B cell (primary cell): ENCODE measurements around the gene ZACN. TPM values are rescaled to one million over a fixed set of nuclear protein-coding genes. Genes with fewer than 3 reads are reported as not detected.

ENCODE experiments used
- ATAC-seq: fragments of 200-7000 bp; cut with Tn5 transposase; one replicate; pipeline ENCODE4 v1.10.0; 2021; ENCODE audit warnings: low read depth, mild to moderate bottlenecking, moderate number of reproducible peaks, moderate library complexity
- CTCF ChIA-PET: fragments of 350-600 bp; sonication (Branson Sonifier 250); formaldehyde crosslinking; loops from one replicate; lab custom pipeline; 2021; ENCODE audit warnings: antibody characterized with exemption, inconsistent platforms; lab: Charles Lee
- POLR2A ChIA-PET: fragments of 350-600 bp; sonication (Branson Sonifier 250); formaldehyde crosslinking; loops from one replicate; lab custom pipeline; 2021; ENCODE audit warnings: antibody characterized with exemption; lab: Charles Lee
- DNase-seq: peaks from one replicate; pipeline ENCODE4 v3.0.0; 2013
- H2AFZ ChIP-seq: 2 replicates; pipeline ENCODE4 v1.6.1; 2012; ENCODE audit warnings: mild to moderate bottlenecking, low read depth, low read length; ENCODE audit not compliant: insufficient read depth, poor library complexity, severe bottlenecking
- H3K27ac ChIP-seq, 2 donors: 1 replicate in 1 of 2; 2 replicates in 1 of 2; pipeline ENCODE4 v1.5.1; 2012 to 2013; ENCODE audit warnings: low read length in 2 of 2, mild to moderate bottlenecking in 2 of 2, moderate library complexity in 1 of 2
- H3K27me3 ChIP-seq, 4 experiments: fragments of 200-600 bp in 1 of 4; sonication (generic) in 1 of 4; replicated peaks in 1 of 4; 1 replicate in 2 of 4; 2 replicates in 2 of 4; pipeline versions ENCODE4 v1.6.1 to v1.7.0; 2013 to 2016; ENCODE audit warnings: low read length in 3 of 4, mild to moderate bottlenecking in 2 of 4, mixed read lengths in 1 of 4, moderate library complexity in 1 of 4; ENCODE audit not compliant: insufficient read depth in 4 of 4, control insufficient read depth in 3 of 4; ENCODE audit errors: control extremely low read depth in 1 of 4
- H3K36me3 ChIP-seq, 2 experiments: replicated peaks in 1 of 2; 1 replicate in 1 of 2; 2 replicates in 1 of 2; pipeline versions ENCODE4 v1.6.1 to v1.7.1; 2013; ENCODE audit warnings: low read length in 1 of 2; ENCODE audit not compliant: insufficient read depth in 2 of 2, control insufficient read depth in 1 of 2; ENCODE audit errors: control extremely low read depth in 1 of 2, extremely low read depth in 1 of 2
- H3K4me1 ChIP-seq, 2 donors: fragments of 200-600 bp in 1 of 2; sonication (generic) in 1 of 2; 1 replicate in 1 of 2; 2 replicates in 1 of 2; pipeline versions ENCODE4 v1.5.1 to v1.6.1; 2013 to 2017; ENCODE audit warnings: low read length in 2 of 2; ENCODE audit not compliant: control insufficient read depth in 2 of 2, insufficient read depth in 2 of 2
- H3K4me2 ChIP-seq: replicated peaks from 2 replicates; pipeline ENCODE3; 2012; ENCODE audit warnings: mild to moderate bottlenecking, low read depth, low read length; ENCODE audit not compliant: poor library complexity, severe bottlenecking
- H3K4me3 ChIP-seq, 5 experiments: fragments of 200-600 bp in 1 of 5; sonication (generic) in 1 of 5; 1 replicate in 3 of 5; 2 replicates in 2 of 5; pipeline versions ENCODE4 v1.5.1 to v1.7.0; 2011 to 2016; ENCODE audit warnings: low read length in 4 of 5, mild to moderate bottlenecking in 4 of 5, low read depth in 2 of 5, control low read depth in 1 of 5, moderate library complexity in 1 of 5; ENCODE audit not compliant: insufficient read depth in 1 of 5; ENCODE audit errors: control extremely low read depth in 1 of 5, extremely low read depth in 1 of 5
- H3K79me2 ChIP-seq: fragments of 200-600 bp; sonication (generic); one replicate; pipeline ENCODE4 v1.6.0; 2016; ENCODE audit warnings: low read length; ENCODE audit not compliant: control insufficient read depth, insufficient read depth
- H3K9ac ChIP-seq: fragments of 200-600 bp; sonication (generic); 2 replicates; pipeline ENCODE4 v1.6.1; 2017; ENCODE audit warnings: mild to moderate bottlenecking, low read length, moderate library complexity
- H3K9me3 ChIP-seq, 3 donors: one replicate each; pipeline versions ENCODE4 v1.6.1 to v1.7.1; 2013; ENCODE audit warnings: low read length in 2 of 3; ENCODE audit not compliant: control insufficient read depth in 2 of 3, insufficient read depth in 1 of 3; ENCODE audit errors: control extremely low read depth in 1 of 3
- H4K20me1 ChIP-seq: 2 replicates; pipeline ENCODE4 v1.6.0; 2012; ENCODE audit warnings: mild to moderate bottlenecking, low read length; ENCODE audit not compliant: insufficient read depth, control insufficient read depth, poor library complexity, severe bottlenecking
- H3K27ac Mint-ChIP-seq: one replicate; pipeline ENCODE4 v1.8.0; 2021; ENCODE audit warnings: mixed read lengths
- H3K27me3 Mint-ChIP-seq: one replicate; pipeline ENCODE4 v1.8.0; 2021; ENCODE audit warnings: mixed read lengths
- H3K4me1 Mint-ChIP-seq: one replicate; pipeline ENCODE4 v1.8.0; 2021; ENCODE audit warnings: mixed read lengths
- H3K4me3 Mint-ChIP-seq: one replicate; pipeline ENCODE4 v1.8.0; 2021; ENCODE audit warnings: mixed read lengths
- H3K9me3 Mint-ChIP-seq: one replicate; pipeline ENCODE4 v1.8.0; 2022; ENCODE audit warnings: mixed read lengths; ENCODE audit not compliant: insufficient read depth
- CTCF ChIP-seq: fragments of 200-600 bp; IDR thresholded peaks from one replicate; pipeline ENCODE4 v1.8.0; 2022; ENCODE audit warnings: antibody characterized with exemption, mild to moderate bottlenecking
- EZH2 ChIP-seq: IDR thresholded peaks from 2 replicates; pipeline ENCODE4 v1.6.1; 2012; ENCODE audit warnings: borderline replicate concordance, low read depth, mild to moderate bottlenecking, moderate library complexity, low read length; ENCODE audit not compliant: insufficient read depth, poor library complexity, severe bottlenecking
- WGBS: methylation state at CpG from one replicate; pipeline ENCODE4 v1.1.5; 2013; ENCODE audit warnings: missing lambda C conversion rate; ENCODE audit not compliant: insufficient coverage; 5-methylcytosine and 5-hydroxymethylcytosine counted together
- intact Hi-C: fragments of 100-400 bp; cut with micrococcal nuclease; formaldehyde crosslinking; loops from one replicate; pipeline ENCODE4 v1.10.0; 2022
- polyA plus RNA-seq: library from polyadenylated mRNA; depleted of rRNA; stranded (reverse); fragments of >200 nt; gene quantifications from 2 replicates; pipeline ENCODE4 v1.2.3, GENCODE V29; 2012
- total RNA-seq, 2 donors: library from RNA; stranded (reverse); fragments of 120-200 nt in 1 of 2; gene quantifications; 1 replicate in 1 of 2; 2 replicates in 1 of 2; pipeline versions ENCODE4 v1.2.3 to v1.2.4, GENCODE V29; 2013 to 2022

Gene ZACN
- total and polyA plus RNA-seq, 2 donors (not counting 1 experiment from before 2014, with no cell fraction given): 0.37 to 0.45 TPM

DNA sequence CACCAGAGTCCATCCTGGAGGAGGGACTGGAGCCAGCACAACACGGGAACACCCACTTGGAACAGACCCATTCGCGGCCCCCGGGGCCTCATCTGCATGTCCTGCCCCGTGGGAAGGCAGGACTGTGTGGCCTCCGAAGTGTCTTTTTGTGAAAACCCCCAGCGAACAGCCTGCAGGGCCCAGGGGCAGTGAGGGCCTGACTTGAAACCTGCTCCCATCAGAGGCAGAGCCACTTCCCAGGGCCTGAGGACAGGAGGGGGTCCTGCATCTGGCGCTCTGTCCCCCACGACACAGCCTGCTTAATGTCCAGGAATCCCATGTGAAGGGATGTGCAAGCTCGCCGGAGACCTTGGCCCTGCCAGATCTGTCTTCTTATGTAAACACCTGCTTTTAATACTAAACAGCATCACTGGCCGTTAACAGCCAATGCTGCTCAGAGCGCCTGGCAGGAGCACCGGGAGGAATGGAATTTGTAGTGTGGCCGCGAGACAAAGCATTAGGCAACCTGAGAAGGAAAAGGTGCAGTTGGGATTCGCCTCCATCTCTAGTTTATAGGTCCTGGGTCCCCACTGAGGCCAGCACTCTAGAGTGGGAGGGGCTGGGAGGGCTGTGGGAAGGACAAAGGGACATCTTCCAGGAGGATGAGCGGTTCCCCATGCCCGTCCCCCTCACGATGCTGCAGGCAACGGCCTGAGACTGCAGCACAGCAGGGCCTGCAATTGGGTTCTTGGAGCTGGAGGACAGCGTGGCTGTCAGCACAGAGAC, 42.3 kb upstream of the ZACN start:
- Mint-ChIP-seq H3K9me3 (no peaks in the 10 kb centered on the region), H3K27ac (no peak overlapping the region), H3K4me3 (no peak overlapping the region), H3K4me1 (no peaks in the 10 kb centered on the region), H3K27me3 (no peaks in the 10 kb centered on the region)
- DNase-seq (no peak), ATAC-seq (no peak)
- no peaks in the 10 kb centered on the region for H3K79me2 ChIP-seq
- ChIA-PET CTCF (interaction anchor here (0.6 to 1.2 kb wide), 2 partner anchors 18 to 29 kb away, joined by 3 read pairs; no protein-coding TSS in a partner anchor), POLR2A (no interaction called here)
- WGBS: 96% methylated on average over 21 of the region's 22 CpGs
- no peaks in the 10 kb centered on the region for H4K20me1 ChIP-seq
- no peak overlapping the region for H3K4me3 ChIP-seq
- intact Hi-C loops: no loop called here
- no peak overlapping the region for H2AFZ ChIP-seq
- H3K4me1 ChIP-seq: no peaks in the 10 kb centered on the region
- no peaks in the 10 kb centered on the region for H3K27me3 ChIP-seq
- TF ChIP-seq CTCF (no peak), EZH2 (no peak)
- no peak overlapping the region for H3K9ac ChIP-seq
- no peak overlapping the region for H3K4me2 ChIP-seq
- H3K27ac ChIP-seq: no peak overlapping the region
- H3K36me3 ChIP-seq: peaks cover 16 to 38% of the 10 kb centered on the region in 2 experiments
- no peaks in the 10 kb centered on the region for H3K9me3 ChIP-seq

GRCh38 chr17:76038050-76038449, 40.9 kb upstream of the ZACN start:
- Histone ChIP-seq H4K20me1 (no peaks in the 10 kb centered on the region), H3K4me2 (no peak overlapping the region), H2AFZ (no peak overlapping the region), H3K4me3 (no peak overlapping the region), H3K27me3 (no peaks in the 10 kb centered on the region), H3K9ac (no peak overlapping the region), H3K9me3 (no peaks in the 10 kb centered on the region), H3K27ac (no peak overlapping the region), H3K79me2 (no peaks in the 10 kb centered on the region), H3K36me3 (peaks cover 18 to 48% of the 10 kb centered on the region in 2 experiments), H3K4me1 (no peaks in the 10 kb centered on the region)
- intact Hi-C loops: no loop called here
- Mint-ChIP-seq H3K27me3 (no peaks in the 10 kb centered on the region), H3K4me1 (no peaks in the 10 kb centered on the region), H3K9me3 (no peaks in the 10 kb centered on the region), H3K4me3 (no peak overlapping the region), H3K27ac (no peak overlapping the region)
- ChIA-PET CTCF (interaction anchor here (1.2 kb wide), 1 partner anchor 19 kb away, joined by 3 read pairs; no protein-coding TSS in a partner anchor), POLR2A (no interaction called here)
- no peak for DNase-seq
- 84% methylated on average over 3 of the region's 3 CpGs for WGBS
- TF ChIP-seq CTCF (no peak), EZH2 (no peak)
- no peak for ATAC-seq
